ENCODE results near the gene FKBP5. TPM values are rescaled to one million over a fixed set of nuclear protein-coding genes. Genes with fewer than 3 reads are reported as not detected.
"Not testable (repeated sequence)": the region's sequence is repeated elsewhere in the genome, so short reads cannot be mapped to it uniquely, and the experiment has no call there.

Gene FKBP5
- polyA plus RNA-seq, 2 of the 4 experiments (the other 2 are of a cell fraction), result 8.4 to 11.7 TPM

- TF ChIP-seq MAFK (IDR thresholded peaks at IDR 0.05; ENCODE audit: partially characterized antibody), result peak; percentile 42
- TF ChIP-seq ZSCAN20 (CRISPR knock-in tag; IDR thresholded peaks at IDR 0.05), result no peak
- H3K4me3 ChIP-seq, result no peak overlapping the region
- H3K9me3 ChIP-seq, result no peaks in the 10 kb centered on the region
- no peaks in the 10 kb centered on the region for H3K4me1 ChIP-seq
- no peak for DNase-seq (ENCODE audit: low read depth in 1 of 2, low spot score in 1 of 2)
- ATAC-seq, result no peak
- no peak for FAIRE-seq
- CTCF ChIA-PET, result interaction anchor here (0.6 to 7.4 kb wide), 6 partner anchors 10 to 163 kb away, joined by 3 to 46 read pairs (median 6); partner anchors contain the start of gene ARMC12
- no peak overlapping the region for H3K27ac ChIP-seq
- WGBS (ENCODE audit: missing lambda C conversion rate), result 80% methylated on average over 3 of the region's 3 CpGs
- no peak overlapping the region for H3K4me2 ChIP-seq
- POLR2A ChIA-PET, result no interaction called here
Observed at GRCh38 chr6:35573495-35574110, 115.1 kb downstream of the FKBP5 start.

DNA sequence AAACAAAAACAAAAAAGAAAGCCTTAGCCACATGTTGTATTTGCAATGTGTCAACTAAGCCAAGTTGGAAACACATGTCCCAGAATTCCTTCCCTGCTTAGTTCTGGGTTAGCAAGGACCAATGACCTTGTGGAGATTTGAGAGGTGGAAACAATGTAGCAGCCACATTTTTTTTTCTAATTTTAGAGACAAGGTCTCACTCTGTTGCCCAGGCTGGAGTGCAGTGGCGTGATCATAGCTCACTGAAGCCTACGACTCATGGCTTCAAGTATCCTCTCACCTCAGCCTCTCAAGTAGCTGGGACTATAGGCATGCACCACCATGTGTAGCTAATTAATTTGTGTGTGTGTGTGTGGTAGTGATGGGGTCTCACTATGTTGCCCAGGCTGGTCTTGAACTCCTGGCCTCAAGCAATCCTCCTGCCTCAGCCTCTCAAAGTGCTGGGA lies 117.8 kb downstream of the FKBP5 start:
- H3K4me2 ChIP-seq; CTCF ChIA-PET; H3K4me1 ChIP-seq; FAIRE-seq; ATAC-seq; DNase-seq (ENCODE audit: low read depth in 1 of 2, low spot score in 1 of 2); H3K9me3 ChIP-seq; POLR2A ChIA-PET; H3K27ac ChIP-seq; H3K4me3 ChIP-seq: not testable (repeated sequence)
- 90% methylated on average over 2 of the region's 2 CpGs for whole genome bisulfite sequencing (ENCODE audit: missing lambda C conversion rate)

DNA sequence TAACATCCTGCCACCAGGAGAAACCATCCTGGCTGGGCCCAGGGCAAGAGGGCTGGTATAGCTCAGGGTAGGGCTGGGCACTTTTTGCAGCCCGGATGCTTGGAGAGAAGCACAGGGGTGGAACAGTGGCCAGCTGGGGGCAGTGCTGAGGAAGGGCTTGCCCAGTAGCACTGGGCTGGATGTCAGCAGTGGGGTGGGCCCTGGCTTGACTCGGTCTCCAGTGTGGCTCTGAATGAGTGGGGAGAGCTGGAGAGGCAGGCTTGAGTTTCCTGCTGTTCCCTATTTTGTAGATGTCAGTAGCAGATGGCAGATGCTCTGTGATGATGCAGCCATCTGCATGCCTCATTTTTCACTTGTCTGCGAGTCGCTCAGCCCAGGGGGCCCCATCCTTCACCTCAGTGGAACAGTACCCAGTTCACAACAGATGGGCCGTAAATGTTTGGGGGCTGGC lies 119.7 kb downstream of the FKBP5 start:
- TF ChIP-seq E2F6 (IDR thresholded peaks at IDR 0.05; ENCODE audit: borderline replicate concordance, low read depth) (no peak), RAD21 (conservative IDR thresholded peaks at IDR 0.05 in 1 of 2, IDR thresholded peaks at IDR 0.05 in 1 of 2) (peak in 1 of 2 experiments; percentile 12; a peak in 1 of 5 replicates)
- 65% methylated on average over 5 of the region's 5 CpGs for WGBS (ENCODE audit: missing lambda C conversion rate)
- peak; percentile 76 to 88 for ATAC-seq
- H3K4me2 ChIP-seq, result no peak overlapping the region
- peak in 1 of 2 experiments; percentile 12 for DNase-seq (ENCODE audit: low read depth in 1 of 2, low spot score in 1 of 2)
- H3K4me1 ChIP-seq, result no peaks in the 10 kb centered on the region
- FAIRE-seq, result no peak
- H3K4me3 ChIP-seq, result no peak overlapping the region
- ChIA-PET POLR2A (no interaction called here), CTCF (interaction anchor here (0.6 to 3.8 kb wide), 5 partner anchors 8 to 168 kb away, joined by 3 to 15 read pairs (median 4); partner anchors contain the start of gene ARMC12)
- H3K27ac ChIP-seq, result no peak overlapping the region
- no peaks in the 10 kb centered on the region for H3K9me3 ChIP-seq

DNA sequence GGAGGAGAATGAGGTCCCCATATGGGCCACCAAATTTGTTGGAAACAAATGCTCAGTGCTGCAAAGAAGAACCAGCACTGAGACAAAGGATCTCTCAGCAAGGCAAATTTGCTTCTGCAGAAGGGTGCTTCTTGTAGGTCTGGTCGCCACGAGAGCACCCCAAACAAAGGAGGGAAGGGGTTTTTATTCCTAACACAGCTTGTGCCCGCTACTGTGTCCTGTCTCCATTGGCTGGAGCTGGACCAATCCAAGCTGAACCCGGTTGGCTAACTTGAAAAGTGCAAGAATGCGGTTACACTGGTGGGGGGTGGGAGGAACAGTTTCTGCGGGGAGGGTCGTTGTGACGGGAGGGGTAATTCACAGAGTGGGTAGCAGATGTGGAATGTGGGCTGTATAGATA lies 121.9 kb downstream of the FKBP5 start:
- ChIA-PET POLR2A (no interaction called here), CTCF (interaction anchor here (3.8 kb wide), 1 partner anchor 170 kb away, joined by 15 read pairs; the partner anchor contains the start of gene ARMC12)
- DNase-seq (ENCODE audit: low read depth in 1 of 2, low spot score in 1 of 2), result no peak
- no peak overlapping the region for H3K27ac ChIP-seq
- H3K4me2 ChIP-seq, result no peak overlapping the region
- ATAC-seq, result no peak
- H3K4me3 ChIP-seq, result no peak overlapping the region
- H3K4me1 ChIP-seq, result no peaks in the 10 kb centered on the region
- 68% methylated on average over 6 of the region's 8 CpGs for WGBS (ENCODE audit: missing lambda C conversion rate)
- no peak for FAIRE-seq
- TF ChIP-seq TP53 (CRISPR knock-in tag; IDR thresholded peaks at IDR 0.05), result no peak
- TF ChIP-seq HMGXB4 (CRISPR knock-in tag; IDR thresholded peaks at IDR 0.05; ENCODE audit: borderline replicate concordance), result no peak
- no peak for TF ChIP-seq POLR2AphosphoS2 (conservative IDR thresholded peaks at IDR 0.05; ENCODE audit: low read length)
- no peak for TF ChIP-seq RFX5 (IDR thresholded peaks at IDR 0.05)
- no peak for TF ChIP-seq CBX2 (IDR thresholded peaks at IDR 0.05; ENCODE audit: borderline replicate concordance, low read depth)
- TF ChIP-seq GATA3 (IDR thresholded peaks at IDR 0.05; ENCODE audit: borderline replicate concordance), result no peak
- TF ChIP-seq, protein P1, sequence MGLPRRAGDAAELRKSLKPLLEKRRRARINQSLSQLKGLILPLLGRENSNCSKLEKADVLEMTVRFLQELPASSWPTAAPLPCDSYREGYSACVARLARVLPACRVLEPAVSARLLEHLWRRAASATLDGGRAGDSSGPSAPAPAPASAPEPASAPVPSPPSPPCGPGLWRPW (IDR thresholded peaks at IDR 0.05), result no peak
- TF ChIP-seq USF2 (IDR thresholded peaks at IDR 0.05), result no peak
- no peak for TF ChIP-seq JUN (IDR thresholded peaks at IDR 0.05)
- TF ChIP-seq CHD2 (IDR thresholded peaks at IDR 0.05; ENCODE audit: low read length, partially characterized antibody), result no peak
- no peak for TF ChIP-seq ZC3H11A (IDR thresholded peaks at IDR 0.05)
- H3K9me3 ChIP-seq, result no peaks in the 10 kb centered on the region
